Measurements from ENCODE around the gene TSHZ2.

TSHZ2 gene

GRCh38 chr20:53284256-53284655 lies 312.1 kb downstream of the TSHZ2 start:
- DNase-seq (ENCODE audit: low read depth) = no peak

- no peak for DNase-seq (ENCODE audit: low read depth)
Observed at GRCh38 chr20:53284696-53285095, 312.5 kb downstream of the TSHZ2 start.

- no peak for DNase-seq (ENCODE audit: low read depth)
Observed at GRCh38 chr20:53287357-53288042, 315.3 kb downstream of the TSHZ2 start.

GRCh38 chr20:53291548-53291947 lies 319.4 kb downstream of the TSHZ2 start:
- no peak for DNase-seq (ENCODE audit: low read depth)

GRCh38 chr20:53292347-53292746 lies 320.2 kb downstream of the TSHZ2 start:
- no peak for DNase-seq (ENCODE audit: low read depth)

- no peak for DNase-seq (ENCODE audit: low read depth)
Observed at GRCh38 chr20:53294804-53295203, 322.6 kb downstream of the TSHZ2 start.

GRCh38 chr20:53296025-53296424 lies 323.9 kb downstream of the TSHZ2 start:
- DNase-seq (ENCODE audit: low read depth) = no peak

- DNase-seq (ENCODE audit: low read depth) = no peak
Observed at GRCh38 chr20:53296451-53297153, 324.4 kb downstream of the TSHZ2 start.

GRCh38 chr20:53297154-53297529 lies 325.0 kb downstream of the TSHZ2 start:
- no peak for DNase-seq (ENCODE audit: low read depth)

GRCh38 chr20:53298260-53298659 lies 326.1 kb downstream of the TSHZ2 start:
- DNase-seq (ENCODE audit: low read depth) = no peak

- DNase-seq (ENCODE audit: low read depth) = no peak
Observed at GRCh38 chr20:53298911-53299310, 326.8 kb downstream of the TSHZ2 start.

GRCh38 chr20:53299831-53300230 lies 327.7 kb downstream of the TSHZ2 start:
- DNase-seq (ENCODE audit: low read depth) = no peak

- no peak for DNase-seq (ENCODE audit: low read depth)
Observed at GRCh38 chr20:53301869-53302268, 329.7 kb downstream of the TSHZ2 start.

- DNase-seq (ENCODE audit: low read depth) = no peak
Observed at GRCh38 chr20:53302695-53303412, 330.7 kb downstream of the TSHZ2 start.

GRCh38 chr20:53303413-53303760 lies 331.2 kb downstream of the TSHZ2 start:
- DNase-seq (ENCODE audit: low read depth) = no peak

- no peak for DNase-seq (ENCODE audit: low read depth)
Observed at GRCh38 chr20:53304146-53304545, 332.0 kb downstream of the TSHZ2 start.

- DNase-seq (ENCODE audit: low read depth) = no peak
Observed at GRCh38 chr20:53306192-53306805, 334.1 kb downstream of the TSHZ2 start.

- no peak for DNase-seq (ENCODE audit: low read depth)
Observed at GRCh38 chr20:53307964-53308597, 335.9 kb downstream of the TSHZ2 start.

- DNase-seq (ENCODE audit: low read depth) = no peak
Observed at GRCh38 chr20:53309515-53309914, 337.4 kb downstream of the TSHZ2 start.

GRCh38 chr20:53312957-53313356 lies 340.8 kb downstream of the TSHZ2 start:
- no peak for DNase-seq (ENCODE audit: low read depth)

- DNase-seq (ENCODE audit: low read depth) = no peak
Observed at GRCh38 chr20:53316206-53316937, 344.2 kb downstream of the TSHZ2 start.

GRCh38 chr20:53319200-53319599 lies 347.0 kb downstream of the TSHZ2 start:
- DNase-seq (ENCODE audit: low read depth) = no peak

Measured in stimulated activated CD8-positive, alpha-beta memory T cell treated with anti-CD3 and anti-CD28 coated beads, Interleukin-15, amount 100 ng/mL, for 24 hours (primary cell).